Measurements from ENCODE around the gene COPZ1.

DNA sequence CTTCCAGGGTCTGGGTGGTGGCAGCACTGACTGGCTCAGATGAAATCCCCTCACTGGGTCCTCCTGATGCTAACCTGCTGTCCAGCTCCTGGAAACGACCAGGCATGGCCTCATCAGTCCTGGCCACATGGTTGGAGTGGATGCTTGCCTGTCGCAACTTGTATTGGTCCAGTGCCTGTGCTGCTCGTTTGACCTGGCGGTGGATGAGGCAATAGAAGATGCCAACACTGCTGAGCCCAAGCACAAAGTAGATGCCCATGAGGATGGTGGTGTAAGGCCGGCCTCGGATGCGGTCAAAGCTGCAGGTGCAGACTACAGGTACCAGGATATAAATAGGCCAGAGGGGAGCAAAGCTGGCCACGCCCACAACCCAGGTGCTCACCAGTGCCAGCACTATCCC lies 38.1 kb downstream of the COPZ1 start:
- TF ChIP-seq YY1 (IDR thresholded peaks at IDR 0.05; ENCODE audit: borderline replicate concordance in 1 of 3, control insufficient read depth in 1 of 3, extremely low read depth in 1 of 3, insufficient read depth in 3 of 3, insufficient read length in 1 of 3, insufficient replicate concordance in 2 of 3, low read depth in 1 of 3, low read length in 2 of 3) (no peak), POLR2AphosphoS5 (IDR thresholded peaks at IDR 0.05; ENCODE audit: control insufficient read depth, insufficient read depth, low read depth, low read length) (no peak), PHB (CRISPR knock-in tag; IDR thresholded peaks at IDR 0.05) (no peak)
